GM12891 (cell line): ENCODE measurements around the gene CDHR5.

Experiments
- POLR2A ChIP-seq: IDR thresholded peaks from 2 replicates; pipeline ENCODE4 v1.6.1; 2011; ENCODE audit warnings: low read depth, low read length, control low read depth
- POLR2AphosphoS5 ChIP-seq: IDR thresholded peaks from 2 replicates; pipeline ENCODE4 v1.6.1; 2011; ENCODE audit warnings: low read depth, low read length, control low read depth

- TF ChIP-seq POLR2A (no peak), POLR2AphosphoS5 (no peak)
Observed at GRCh38 chr11:581342-581741, 43.4 kb downstream of the CDHR5 start.
